SK-N-SH (cell line): ENCODE measurements around the gene KLHL14.

Experiments used
- CHD2 ChIP-seq: fragments of 150-350 bp; IDR thresholded peaks from 2 replicates; pipeline ENCODE4 v1.6.1; 2018; ENCODE audit warnings: low read length; ENCODE audit not compliant: partially characterized antibody
- CTCF ChIP-seq: fragments of 200-600 bp; sonication (generic); IDR thresholded peaks from 2 replicates; pipeline ENCODE4 v1.6.1; 2017; ENCODE audit warnings: antibody characterized with exemption, mild to moderate bottlenecking, moderate library complexity
- MAX ChIP-seq: IDR thresholded peaks from 2 replicates; pipeline ENCODE4 v1.4.0; 2012; ENCODE audit warnings: low read depth
- MXI1 ChIP-seq: IDR thresholded peaks from 2 replicates; pipeline ENCODE4 v1.6.1; 2012; ENCODE audit warnings: mild to moderate bottlenecking, low read depth, low read length, improper control_type of control experiment
- POLR2AphosphoS5 ChIP-seq: IDR thresholded peaks from 2 replicates; pipeline ENCODE4 v1.6.1; 2012; ENCODE audit warnings: low read depth, low read length
- RAD21 ChIP-seq: IDR thresholded peaks from 2 replicates; pipeline ENCODE4 v1.6.1; 2012; ENCODE audit warnings: mild to moderate bottlenecking, low read length
- RFX5 ChIP-seq: IDR thresholded peaks from 2 replicates; pipeline ENCODE4 v1.6.1; 2012; ENCODE audit warnings: mild to moderate bottlenecking, improper control_type of control experiment, low read length
- SIN3A ChIP-seq: IDR thresholded peaks from 2 replicates; pipeline ENCODE4 v1.6.1; 2012; ENCODE audit warnings: low read depth, mild to moderate bottlenecking, low read length, moderate library complexity, borderline replicate concordance
- TCF12 ChIP-seq: IDR thresholded peaks from 2 replicates; pipeline ENCODE4 v1.4.0; 2012
- YY1 ChIP-seq: IDR thresholded peaks from 2 replicates; pipeline ENCODE4 v1.4.0; 2012; ENCODE audit warnings: low read depth, mild to moderate bottlenecking
- ZBTB33 ChIP-seq: IDR thresholded peaks from 2 replicates; pipeline ENCODE4 v1.4.0; 2012; ENCODE audit warnings: low read depth, borderline replicate concordance
- TF ChIP-seq, protein P1 (sequence below): fragments of 150-350 bp; IDR thresholded peaks from 2 replicates; pipeline ENCODE4 v1.6.1; 2016; ENCODE audit warnings: mild to moderate bottlenecking, low read depth, low read length
- TF ChIP-seq, protein P2 (sequence below): IDR thresholded peaks from 2 replicates; pipeline ENCODE4; 2012

GRCh38 chr18:32772581-32773381 lies at the start of gene KLHL14:
- TF ChIP-seq ZBTB33: no peak
- TF ChIP-seq MXI1: no peak
- no peak for TF ChIP-seq CHD2
- TF ChIP-seq, protein P1, sequence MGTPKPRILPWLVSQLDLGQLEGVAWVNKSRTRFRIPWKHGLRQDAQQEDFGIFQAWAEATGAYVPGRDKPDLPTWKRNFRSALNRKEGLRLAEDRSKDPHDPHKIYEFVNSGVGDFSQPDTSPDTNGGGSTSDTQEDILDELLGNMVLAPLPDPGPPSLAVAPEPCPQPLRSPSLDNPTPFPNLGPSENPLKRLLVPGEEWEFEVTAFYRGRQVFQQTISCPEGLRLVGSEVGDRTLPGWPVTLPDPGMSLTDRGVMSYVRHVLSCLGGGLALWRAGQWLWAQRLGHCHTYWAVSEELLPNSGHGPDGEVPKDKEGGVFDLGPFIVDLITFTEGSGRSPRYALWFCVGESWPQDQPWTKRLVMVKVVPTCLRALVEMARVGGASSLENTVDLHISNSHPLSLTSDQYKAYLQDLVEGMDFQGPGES: no peak
- TF ChIP-seq CTCF: no peak
- no peak for TF ChIP-seq SIN3A
- TF ChIP-seq RAD21: no peak
- TF ChIP-seq POLR2AphosphoS5: no peak
- TF ChIP-seq YY1: no peak
- TF ChIP-seq, protein P2, sequence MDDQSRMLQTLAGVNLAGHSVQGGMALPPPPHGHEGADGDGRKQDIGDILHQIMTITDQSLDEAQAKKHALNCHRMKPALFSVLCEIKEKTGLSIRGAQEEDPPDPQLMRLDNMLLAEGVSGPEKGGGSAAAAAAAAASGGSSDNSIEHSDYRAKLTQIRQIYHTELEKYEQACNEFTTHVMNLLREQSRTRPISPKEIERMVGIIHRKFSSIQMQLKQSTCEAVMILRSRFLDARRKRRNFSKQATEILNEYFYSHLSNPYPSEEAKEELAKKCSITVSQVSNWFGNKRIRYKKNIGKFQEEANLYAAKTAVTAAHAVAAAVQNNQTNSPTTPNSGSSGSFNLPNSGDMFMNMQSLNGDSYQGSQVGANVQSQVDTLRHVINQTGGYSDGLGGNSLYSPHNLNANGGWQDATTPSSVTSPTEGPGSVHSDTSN: no peak
- no peak for TF ChIP-seq TCF12
- TF ChIP-seq MAX: no peak
- TF ChIP-seq RFX5: no peak
